HEK293 (cell line): Measurements from ENCODE around the gene PHACTR3.

Experiments used
- CTCF ChIA-PET: fragments of 350-600 bp; formaldehyde crosslinking; extraction: SDS; loops from one replicate; lab custom pipeline; 2021; ENCODE audit warnings: antibody characterized with exemption; lab: Yijun Ruan, JAX
- POLR2A ChIA-PET: fragments of 300-600 bp; formaldehyde crosslinking; extraction: SDS; loops from one replicate; lab custom pipeline; 2020; ENCODE audit warnings: antibody characterized with exemption, inconsistent platforms; lab: Yijun Ruan, JAX
- H3K27ac ChIP-seq: fragments of 200-500 bp; sonication (Bioruptor generic); 2 replicates; pipeline ENCODE4 v1.5.1; 2014; ENCODE audit warnings: low read depth, low read length, control low read depth, inconsistent platforms; ENCODE audit errors: extremely low read depth
- H3K36me3 ChIP-seq, 2 experiments: fragments of 200-500 bp in 1 of 2; sonication (Bioruptor generic) in 1 of 2; 1 replicate in 1 of 2; 2 replicates in 1 of 2; pipeline ENCODE4 v1.5.1; 2014 to 2017; ENCODE audit warnings: inconsistent platforms in 2 of 2, low read length in 2 of 2; ENCODE audit not compliant: control insufficient read depth in 2 of 2, insufficient read depth in 1 of 2
- H3K4me1 ChIP-seq: fragments of 200-500 bp; sonication (Bioruptor generic); 2 replicates; pipeline ENCODE4 v1.5.1; 2014; ENCODE audit warnings: mild to moderate bottlenecking, low read length, inconsistent platforms; ENCODE audit not compliant: control insufficient read depth, insufficient read depth
- H3K4me3 ChIP-seq: 2 replicates; pipeline ENCODE4 v1.5.1; 2011; ENCODE audit warnings: low read depth, mild to moderate bottlenecking, control low read depth, low read length, moderate library complexity
- H3K9me3 ChIP-seq: fragments of 200-500 bp; sonication (Bioruptor generic); 2 replicates; pipeline ENCODE4 v1.5.1; 2014; ENCODE audit warnings: low read depth, low read length, inconsistent platforms; ENCODE audit not compliant: control insufficient read depth, insufficient read depth
- BCL11A ChIP-seq: fragments of 450-650 bp; formaldehyde crosslinking; IDR thresholded peaks from 2 replicates; pipeline ENCODE4 v1.5.1; 2016; ENCODE audit warnings: low read depth, missing biosample characterization, missing genetic modification characterization
- KLF8 ChIP-seq: fragments of 450-650 bp; formaldehyde crosslinking; IDR thresholded peaks from 2 replicates; pipeline ENCODE4 v1.5.1; 2016; ENCODE audit warnings: missing biosample characterization, missing genetic modification characterization
- OSR2 ChIP-seq: fragments of 450-650 bp; formaldehyde crosslinking; IDR thresholded peaks from 2 replicates; pipeline ENCODE4 v1.5.1; 2016; ENCODE audit warnings: missing biosample characterization, missing genetic modification characterization
- ZBTB7A ChIP-seq: fragments of 450-650 bp; formaldehyde crosslinking; IDR thresholded peaks from 2 replicates; pipeline ENCODE4 v1.5.1; 2016; ENCODE audit warnings: low read depth, missing biosample characterization, missing genetic modification characterization
- ZFHX2 ChIP-seq: fragments of 450-650 bp; formaldehyde crosslinking; conservative IDR thresholded peaks from 2 replicates; pipeline ENCODE4 v1.5.1; 2016; ENCODE audit warnings: missing biosample characterization, missing genetic modification characterization
- ZFP3 ChIP-seq: fragments of 450-650 bp; formaldehyde crosslinking; IDR thresholded peaks from 2 replicates; pipeline ENCODE4 v1.5.1; 2016; ENCODE audit warnings: low read depth, missing biosample characterization, missing genetic modification characterization
- ZNF132 ChIP-seq: fragments of 450-650 bp; formaldehyde crosslinking; IDR thresholded peaks from 2 replicates; pipeline ENCODE4 v1.5.1; 2017; ENCODE audit warnings: missing biosample characterization, missing genetic modification characterization, borderline replicate concordance
- ZNF157 ChIP-seq: fragments of 450-650 bp; formaldehyde crosslinking; IDR thresholded peaks from 2 replicates; pipeline ENCODE4 v1.5.1; 2016; ENCODE audit warnings: missing biosample characterization, missing genetic modification characterization
- ZNF16 ChIP-seq: fragments of 450-650 bp; formaldehyde crosslinking; IDR thresholded peaks from 2 replicates; pipeline ENCODE4 v1.5.1; 2016; ENCODE audit warnings: low read depth, missing biosample characterization, missing genetic modification characterization
- ZNF19 ChIP-seq: fragments of 450-650 bp; formaldehyde crosslinking; IDR thresholded peaks from 2 replicates; pipeline ENCODE4; 2016; ENCODE audit warnings: missing biosample characterization, missing genetic modification characterization, low read depth
- ZNF473 ChIP-seq: fragments of 450-650 bp; formaldehyde crosslinking; IDR thresholded peaks from 2 replicates; pipeline ENCODE4 v1.5.1; 2017; ENCODE audit warnings: missing biosample characterization, missing genetic modification characterization
- ZNF544 ChIP-seq: fragments of 450-650 bp; formaldehyde crosslinking; IDR thresholded peaks from 2 replicates; pipeline ENCODE4 v1.5.0; 2017; ENCODE audit warnings: missing biosample characterization, missing genetic modification characterization
- ZNF600 ChIP-seq: fragments of 450-650 bp; formaldehyde crosslinking; IDR thresholded peaks from 2 replicates; pipeline ENCODE4 v1.5.1; 2016; ENCODE audit warnings: missing biosample characterization, missing genetic modification characterization
- ZNF654 ChIP-seq: fragments of 450-650 bp; formaldehyde crosslinking; IDR thresholded peaks from 2 replicates; pipeline ENCODE4 v1.5.1; 2016; ENCODE audit warnings: low read depth, missing biosample characterization, missing genetic modification characterization
- ZNF701 ChIP-seq: fragments of 450-650 bp; formaldehyde crosslinking; IDR thresholded peaks from 2 replicates; pipeline ENCODE4 v1.5.1; 2016; ENCODE audit warnings: missing biosample characterization, missing genetic modification characterization
- ZNF747 ChIP-seq: fragments of 450-650 bp; formaldehyde crosslinking; IDR thresholded peaks from 2 replicates; pipeline ENCODE4 v1.5.1; 2016; ENCODE audit warnings: missing biosample characterization, missing genetic modification characterization
- ZNF768 ChIP-seq: fragments of 450-650 bp; formaldehyde crosslinking; IDR thresholded peaks from 2 replicates; pipeline ENCODE4 v1.5.1; 2018; ENCODE audit warnings: missing biosample characterization, mild to moderate bottlenecking, missing genetic modification characterization
- ZNF843 ChIP-seq: fragments of 450-650 bp; formaldehyde crosslinking; IDR thresholded peaks from 2 replicates; pipeline ENCODE4 v1.5.1; 2016; ENCODE audit warnings: missing biosample characterization, missing genetic modification characterization
- TF ChIP-seq, protein P1 (sequence below): fragments of 450-650 bp; formaldehyde crosslinking; IDR thresholded peaks from 2 replicates; pipeline ENCODE4 v1.5.1; 2016; ENCODE audit warnings: missing biosample characterization, missing genetic modification characterization
- TF ChIP-seq, protein P2 (sequence below): fragments of 450-650 bp; formaldehyde crosslinking; IDR thresholded peaks from 2 replicates; pipeline ENCODE4 v1.5.1; 2016; ENCODE audit warnings: missing biosample characterization, missing genetic modification characterization
- TF ChIP-seq, protein P3 (sequence below): fragments of 450-650 bp; formaldehyde crosslinking; IDR thresholded peaks from 2 replicates; pipeline ENCODE4 v1.5.1; 2017; ENCODE audit warnings: missing biosample characterization, missing genetic modification characterization
- TF ChIP-seq, protein P4 (sequence below): fragments of 450-650 bp; formaldehyde crosslinking; IDR thresholded peaks from 2 replicates; pipeline ENCODE4 v1.5.1; 2016; ENCODE audit warnings: missing biosample characterization, missing genetic modification characterization
- TF ChIP-seq, protein P5 (sequence below): fragments of 450-650 bp; formaldehyde crosslinking; IDR thresholded peaks from 2 replicates; pipeline ENCODE4 v1.5.1; 2016; ENCODE audit warnings: missing biosample characterization, missing genetic modification characterization
- TF ChIP-seq, protein P6 (sequence below): fragments of 450-650 bp; formaldehyde crosslinking; IDR thresholded peaks from 2 replicates; pipeline ENCODE4 v1.5.1; 2016; ENCODE audit warnings: missing biosample characterization, missing genetic modification characterization

Gene PHACTR3

DNA sequence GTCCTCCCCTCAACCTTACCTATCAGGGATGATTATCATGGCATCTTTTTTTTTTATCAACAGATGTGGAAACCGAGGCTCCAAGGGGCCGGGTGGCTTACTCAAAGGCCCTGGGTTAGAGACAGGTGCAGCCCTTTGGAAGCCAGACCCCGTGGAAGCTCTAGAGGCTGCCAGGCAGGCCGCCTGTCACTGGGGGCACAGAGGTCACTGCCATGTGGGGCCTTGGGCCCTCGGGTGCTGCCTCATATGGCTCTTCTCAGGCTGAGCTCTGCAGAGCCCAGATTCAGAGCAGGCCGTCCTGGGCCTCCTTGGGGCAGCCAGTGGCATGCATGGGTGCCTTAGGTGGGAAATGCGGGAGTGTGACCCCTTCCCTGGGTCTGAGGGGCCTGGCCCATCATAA is 136.3 kb downstream of the PHACTR3 start:
- Histone ChIP-seq H3K4me1 (no peaks in the 10 kb centered on the region), H3K9me3 (no peaks in the 10 kb centered on the region), H3K27ac (no peak overlapping the region), H3K36me3 (no peaks in the 10 kb centered on the region), H3K4me3 (no peak overlapping the region)
- TF ChIP-seq, protein P1, sequence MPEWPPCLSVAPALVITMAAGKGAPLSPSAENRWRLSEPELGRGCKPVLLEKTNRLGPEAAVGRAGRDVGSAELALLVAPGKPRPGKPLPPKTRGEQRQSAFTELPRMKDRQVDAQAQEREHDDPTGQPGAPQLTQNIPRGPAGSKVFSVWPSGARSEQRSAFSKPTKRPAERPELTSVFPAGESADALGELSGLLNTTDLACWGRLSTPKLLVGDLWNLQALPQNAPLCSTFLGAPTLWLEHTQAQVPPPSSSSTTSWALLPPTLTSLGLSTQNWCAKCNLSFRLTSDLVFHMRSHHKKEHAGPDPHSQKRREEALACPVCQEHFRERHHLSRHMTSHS (tag by site-specific recombination): no peak
- no peak for TF ChIP-seq ZNF747 (tag by site-specific recombination)
- TF ChIP-seq, protein P2, sequence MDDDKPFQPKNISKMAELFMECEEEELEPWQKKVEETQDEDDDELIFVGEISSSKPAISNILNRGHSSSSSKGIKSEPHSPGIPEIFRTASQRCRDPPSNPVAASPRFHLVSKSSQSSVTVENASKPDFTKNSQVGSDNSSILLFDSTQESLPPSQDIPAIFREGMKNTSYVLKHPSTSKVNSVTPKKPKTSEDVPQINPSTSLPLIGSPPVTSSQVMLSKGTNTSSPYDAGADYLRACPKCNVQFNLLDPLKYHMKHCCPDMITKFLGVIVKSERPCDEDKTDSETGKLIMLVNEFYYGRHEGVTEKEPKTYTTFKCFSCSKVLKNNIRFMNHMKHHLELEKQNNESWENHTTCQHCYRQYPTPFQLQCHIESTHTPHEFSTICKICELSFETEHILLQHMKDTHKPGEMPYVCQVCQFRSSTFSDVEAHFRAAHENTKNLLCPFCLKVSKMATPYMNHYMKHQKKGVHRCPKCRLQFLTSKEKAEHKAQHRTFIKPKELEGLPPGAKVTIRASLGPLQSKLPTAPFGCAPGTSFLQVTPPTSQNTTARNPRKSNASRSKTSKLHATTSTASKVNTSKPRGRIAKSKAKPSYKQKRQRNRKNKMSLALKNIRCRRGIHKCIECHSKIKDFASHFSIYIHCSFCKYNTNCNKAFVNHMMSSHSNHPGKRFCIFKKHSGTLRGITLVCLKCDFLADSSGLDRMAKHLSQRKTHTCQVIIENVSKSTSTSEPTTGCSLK (tag by site-specific recombination): no peak
- TF ChIP-seq ZNF473 (tag by site-specific recombination): no peak
- no peak for TF ChIP-seq ZNF654 (tag by site-specific recombination)
- TF ChIP-seq ZNF600 (tag by site-specific recombination): no peak
- no peak for TF ChIP-seq ZNF768 (tag by site-specific recombination)
- no peak for TF ChIP-seq ZFP3 (tag by site-specific recombination)
- TF ChIP-seq, protein P3, sequence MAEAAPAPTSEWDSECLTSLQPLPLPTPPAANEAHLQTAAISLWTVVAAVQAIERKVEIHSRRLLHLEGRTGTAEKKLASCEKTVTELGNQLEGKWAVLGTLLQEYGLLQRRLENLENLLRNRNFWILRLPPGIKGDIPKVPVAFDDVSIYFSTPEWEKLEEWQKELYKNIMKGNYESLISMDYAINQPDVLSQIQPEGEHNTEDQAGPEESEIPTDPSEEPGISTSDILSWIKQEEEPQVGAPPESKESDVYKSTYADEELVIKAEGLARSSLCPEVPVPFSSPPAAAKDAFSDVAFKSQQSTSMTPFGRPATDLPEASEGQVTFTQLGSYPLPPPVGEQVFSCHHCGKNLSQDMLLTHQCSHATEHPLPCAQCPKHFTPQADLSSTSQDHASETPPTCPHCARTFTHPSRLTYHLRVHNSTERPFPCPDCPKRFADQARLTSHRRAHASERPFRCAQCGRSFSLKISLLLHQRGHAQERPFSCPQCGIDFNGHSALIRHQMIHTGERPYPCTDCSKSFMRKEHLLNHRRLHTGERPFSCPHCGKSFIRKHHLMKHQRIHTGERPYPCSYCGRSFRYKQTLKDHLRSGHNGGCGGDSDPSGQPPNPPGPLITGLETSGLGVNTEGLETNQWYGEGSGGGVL (tag by site-specific recombination): no peak
- no peak for TF ChIP-seq ZNF16 (tag by site-specific recombination)
- no peak for TF ChIP-seq ZNF544 (tag by site-specific recombination)
- no peak for TF ChIP-seq KLF8 (tag by site-specific recombination)
- TF ChIP-seq, protein P4, sequence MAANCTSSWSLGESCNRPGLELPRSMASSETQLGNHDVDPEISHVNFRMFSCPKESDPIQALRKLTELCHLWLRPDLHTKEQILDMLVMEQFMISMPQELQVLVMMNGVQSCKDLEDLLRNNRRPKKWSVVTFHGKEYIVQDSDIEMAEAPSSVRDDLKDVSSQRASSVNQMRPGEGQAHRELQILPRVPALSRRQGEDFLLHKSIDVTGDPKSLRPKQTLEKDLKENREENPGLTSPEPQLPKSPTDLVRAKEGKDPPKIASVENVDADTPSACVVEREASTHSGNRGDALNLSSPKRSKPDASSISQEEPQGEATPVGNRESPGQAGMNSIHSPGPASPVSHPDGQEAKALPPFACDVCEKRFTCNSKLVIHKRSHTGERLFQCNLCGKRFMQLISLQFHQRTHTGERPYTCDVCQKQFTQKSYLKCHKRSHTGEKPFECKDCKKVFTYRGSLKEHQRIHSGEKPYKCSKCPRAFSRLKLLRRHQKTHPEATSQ: no peak
- TF ChIP-seq, protein P5, sequence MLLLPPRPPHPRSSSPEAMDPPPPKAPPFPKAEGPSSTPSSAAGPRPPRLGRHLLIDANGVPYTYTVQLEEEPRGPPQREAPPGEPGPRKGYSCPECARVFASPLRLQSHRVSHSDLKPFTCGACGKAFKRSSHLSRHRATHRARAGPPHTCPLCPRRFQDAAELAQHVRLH: no peak
- no peak for TF ChIP-seq ZNF843
- TF ChIP-seq ZNF19 (tag by site-specific recombination): no peak
- no peak for TF ChIP-seq ZNF157 (tag by site-specific recombination)
- no peak for TF ChIP-seq BCL11A (tag by site-specific recombination)
- ChIA-PET POLR2A (no interaction called here), CTCF (interaction anchor here (0.7 kb wide), 1 partner anchor 171 kb away, joined by 3 read pairs; no protein-coding TSS in a partner anchor)

DNA sequence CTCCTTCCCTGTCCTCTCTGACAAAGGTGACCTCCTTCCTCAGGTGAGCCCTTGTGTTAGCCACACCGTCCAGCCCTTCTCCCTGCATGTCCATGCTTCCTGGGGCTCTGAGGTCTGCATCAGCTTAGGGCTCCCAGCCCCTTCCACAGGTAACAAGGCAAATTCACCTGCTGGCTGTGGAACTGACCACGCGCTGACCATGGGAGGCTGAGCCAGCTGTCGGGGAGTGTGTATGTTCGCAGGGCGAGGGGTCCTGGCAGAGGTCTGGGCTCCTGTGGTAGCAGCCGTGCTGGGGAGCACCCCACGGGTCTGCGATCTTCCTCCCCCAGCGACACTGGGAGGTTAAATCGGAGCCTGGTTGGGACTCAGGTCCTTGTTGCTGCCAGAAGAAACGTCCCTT is 136.7 kb downstream of the PHACTR3 start:
- Histone ChIP-seq H3K36me3 (no peaks in the 10 kb centered on the region), H3K4me1 (no peaks in the 10 kb centered on the region), H3K4me3 (no peak overlapping the region), H3K9me3 (no peaks in the 10 kb centered on the region), H3K27ac (no peak overlapping the region)
- CTCF ChIA-PET: interaction anchor here (0.6 kb wide), 1 partner anchor 80 kb away, joined by 3 read pairs; no protein-coding TSS in a partner anchor
- POLR2A ChIA-PET: no interaction called here
- no peak for TF ChIP-seq ZNF544 (tag by site-specific recombination)
- TF ChIP-seq ZFHX2 (tag by site-specific recombination): no peak
- TF ChIP-seq, protein P2 (tag by site-specific recombination): no peak
- TF ChIP-seq, protein P6, sequence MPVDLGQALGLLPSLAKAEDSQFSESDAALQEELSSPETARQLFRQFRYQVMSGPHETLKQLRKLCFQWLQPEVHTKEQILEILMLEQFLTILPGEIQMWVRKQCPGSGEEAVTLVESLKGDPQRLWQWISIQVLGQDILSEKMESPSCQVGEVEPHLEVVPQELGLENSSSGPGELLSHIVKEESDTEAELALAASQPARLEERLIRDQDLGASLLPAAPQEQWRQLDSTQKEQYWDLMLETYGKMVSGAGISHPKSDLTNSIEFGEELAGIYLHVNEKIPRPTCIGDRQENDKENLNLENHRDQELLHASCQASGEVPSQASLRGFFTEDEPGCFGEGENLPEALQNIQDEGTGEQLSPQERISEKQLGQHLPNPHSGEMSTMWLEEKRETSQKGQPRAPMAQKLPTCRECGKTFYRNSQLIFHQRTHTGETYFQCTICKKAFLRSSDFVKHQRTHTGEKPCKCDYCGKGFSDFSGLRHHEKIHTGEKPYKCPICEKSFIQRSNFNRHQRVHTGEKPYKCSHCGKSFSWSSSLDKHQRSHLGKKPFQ (tag by site-specific recombination): no peak
- TF ChIP-seq OSR2 (tag by site-specific recombination): no peak
- no peak for TF ChIP-seq ZNF701 (tag by site-specific recombination)
- TF ChIP-seq ZBTB7A (tag by site-specific recombination): no peak
- no peak for TF ChIP-seq ZNF132
